H54 (cell line): ENCODE results near the gene GDF10.

Experiments
- DNase-seq: peaks from one replicate; pipeline ENCODE4 v3.0.0; 2011; ENCODE audit warnings: low spot score, mixed read lengths; ENCODE audit not compliant: insufficient read length
- FAIRE-seq: peaks from 3 replicates; lab custom pipeline; 2011; peaks lifted over from hg19 to GRCh38; lab: Jason Lieb, UNC
- POLR2A ChIP-seq: IDR thresholded peaks from 2 replicates; pipeline ENCODE4 v1.6.1; 2011; ENCODE audit warnings: low read depth, mild to moderate bottlenecking, low read length

The GDF10 gene

DNA sequence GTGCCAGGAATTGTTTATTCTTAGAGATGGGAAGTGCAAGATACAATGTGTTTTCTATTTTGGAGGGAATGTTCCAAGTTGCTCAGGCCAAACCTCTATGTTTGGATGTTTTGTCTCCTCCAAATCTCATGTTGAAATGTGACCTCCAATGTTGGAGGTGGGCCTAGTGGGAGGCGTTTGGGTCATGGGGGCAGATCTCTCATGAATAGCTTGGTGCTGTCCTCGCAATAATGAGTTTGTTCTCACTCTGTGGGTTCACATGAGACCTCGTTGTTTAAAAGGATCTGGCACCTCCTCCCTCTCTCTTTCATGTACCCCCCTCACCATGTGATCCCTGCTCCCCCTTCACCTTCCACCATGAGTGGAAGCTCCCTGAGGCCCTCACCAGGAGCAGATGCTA lies 8.3 kb upstream of the GDF10 start:
- TF ChIP-seq POLR2A, result no peak
- DNase-seq (no peak), FAIRE-seq (no peak)

DNA sequence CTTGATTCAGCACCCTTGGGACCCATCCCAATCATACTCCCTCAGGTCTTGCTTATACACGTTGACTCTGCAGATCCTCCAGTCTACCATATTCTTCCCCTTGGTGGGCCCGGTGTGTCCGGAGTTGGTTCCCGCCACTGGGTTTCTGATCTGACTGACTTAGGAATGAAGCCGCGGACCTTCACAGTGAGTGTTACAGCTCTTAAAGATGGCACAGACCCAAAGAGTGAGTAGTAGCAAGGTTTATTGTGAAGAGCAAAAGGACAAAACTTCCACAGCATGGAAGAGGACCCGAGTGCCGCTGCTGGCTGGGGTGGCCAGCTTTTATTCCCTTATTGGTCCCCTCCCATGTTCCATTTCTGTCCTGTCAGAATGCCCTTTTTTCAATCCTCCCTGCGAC lies 5.9 kb upstream of the GDF10 start:
- TF ChIP-seq POLR2A, result no peak
- FAIRE-seq (no peak), DNase-seq (no peak)

DNA sequence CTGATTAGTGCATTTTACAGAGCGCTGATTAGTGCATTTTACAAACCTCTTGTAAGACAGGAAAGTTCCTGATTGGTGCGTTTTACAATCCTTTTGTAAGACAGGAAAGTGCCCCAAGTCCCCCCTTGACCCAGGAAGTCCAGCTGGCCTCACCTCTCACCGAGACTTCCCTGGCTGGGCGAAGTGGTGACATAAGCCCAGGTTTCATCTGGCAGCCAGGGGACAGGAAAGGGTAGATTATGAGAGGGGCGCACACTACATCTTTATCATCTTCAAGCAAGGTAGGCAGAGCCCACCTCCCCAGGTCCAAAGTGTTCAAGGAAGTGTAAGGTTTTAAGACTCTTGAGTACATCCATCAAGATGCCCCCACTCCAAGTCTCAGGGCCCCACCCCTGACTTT lies 5.5 kb upstream of the GDF10 start:
- no peak for TF ChIP-seq POLR2A
- no peak for FAIRE-seq
- DNase-seq, result no peak

DNA sequence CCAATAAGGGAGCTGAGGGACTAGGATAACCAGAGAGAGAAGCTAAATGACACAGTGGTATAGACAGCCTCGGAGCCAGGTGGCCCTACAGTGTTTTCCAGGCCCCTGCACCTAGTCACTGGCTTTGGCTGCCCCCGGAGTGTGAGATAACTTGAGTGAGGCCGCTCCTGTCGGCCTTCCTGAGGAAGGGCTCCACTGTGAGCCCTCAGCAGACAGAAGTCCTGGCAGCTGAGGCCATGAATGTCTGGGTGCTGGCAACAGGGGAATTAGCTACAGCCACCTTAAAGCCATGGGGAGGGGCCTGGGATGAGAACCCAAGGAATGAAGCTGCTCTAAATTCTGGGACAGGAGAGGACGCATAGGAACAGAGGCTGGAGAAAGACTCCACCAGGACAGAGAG lies 4.6 kb upstream of the GDF10 start:
- no peak for FAIRE-seq
- no peak for DNase-seq
- no peak for TF ChIP-seq POLR2A

- FAIRE-seq (no peak), DNase-seq (no peak)
- no peak for TF ChIP-seq POLR2A
These were observed 3.7 kb upstream of the GDF10 start for GRCh38 chr10:47296156-47296894.

- FAIRE-seq, result no peak
- no peak for DNase-seq
- TF ChIP-seq POLR2A, result no peak
These were observed 3.1 kb upstream of the GDF10 start for GRCh38 chr10:47296941-47297340.

DNA sequence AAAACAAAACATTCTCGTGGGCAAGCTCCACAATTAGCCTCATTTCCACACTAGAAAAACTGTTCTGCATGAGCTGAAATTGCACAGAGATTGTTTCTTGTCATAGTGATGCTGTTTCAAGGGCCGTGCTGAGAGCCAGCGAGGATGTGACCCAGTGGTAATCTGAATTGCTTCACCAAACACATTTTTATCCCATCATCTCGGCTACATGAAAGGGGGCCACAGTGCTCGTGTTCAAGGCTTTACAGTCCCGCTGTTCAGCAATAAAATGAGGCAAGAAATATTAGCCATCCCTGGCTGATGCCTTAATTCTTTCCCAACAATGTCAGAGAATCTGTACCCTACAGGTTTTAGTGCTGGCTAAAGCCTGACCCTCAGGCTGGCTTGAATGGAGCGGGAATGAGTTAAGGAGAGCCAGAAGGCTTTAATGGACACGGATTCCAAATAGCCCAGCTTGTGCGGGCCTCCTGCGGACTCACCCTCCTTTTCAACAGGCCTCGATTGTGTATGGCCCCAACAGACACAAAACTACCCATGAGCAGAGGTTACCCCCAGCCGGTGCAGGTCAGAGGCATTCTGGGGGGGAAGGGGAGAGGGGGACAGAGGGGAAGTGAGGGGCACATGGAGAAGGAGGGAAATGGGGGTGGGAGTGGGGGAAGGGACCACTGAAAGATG lies 2.0 kb upstream of the GDF10 start:
- DNase-seq (no peak), FAIRE-seq (no peak)
- no peak for TF ChIP-seq POLR2A

DNA sequence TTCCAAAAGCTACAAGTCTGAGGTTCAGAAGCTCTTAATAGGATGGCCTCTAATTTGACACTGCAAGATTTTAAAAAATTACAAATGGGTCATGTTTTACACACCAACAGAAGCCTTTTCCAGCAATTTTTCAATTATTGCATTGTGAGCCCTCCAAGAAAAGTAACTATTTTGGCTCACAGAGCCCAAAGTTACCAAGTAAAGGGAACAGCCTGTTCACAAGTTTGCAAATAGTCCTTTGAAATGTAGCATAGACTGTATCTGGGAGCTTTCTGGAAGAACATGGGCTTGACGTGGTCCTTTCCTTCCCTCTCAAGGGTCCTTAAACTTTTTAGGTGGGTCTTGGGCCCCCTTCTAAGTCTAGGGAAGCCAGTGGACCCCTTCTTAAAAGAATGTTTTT lies 1.3 kb upstream of the GDF10 start:
- no peak for TF ChIP-seq POLR2A
- no peak for FAIRE-seq

GRCh38 chr10:47300429-47300931 lies 483 bp downstream of the GDF10 start:
- TF ChIP-seq POLR2A, result no peak
- FAIRE-seq, result no peak
- DNase-seq, result no peak

More for the DNA sequence above, 1.3 kb upstream of the GDF10 start:
- DNase-seq, result no peak

DNA sequence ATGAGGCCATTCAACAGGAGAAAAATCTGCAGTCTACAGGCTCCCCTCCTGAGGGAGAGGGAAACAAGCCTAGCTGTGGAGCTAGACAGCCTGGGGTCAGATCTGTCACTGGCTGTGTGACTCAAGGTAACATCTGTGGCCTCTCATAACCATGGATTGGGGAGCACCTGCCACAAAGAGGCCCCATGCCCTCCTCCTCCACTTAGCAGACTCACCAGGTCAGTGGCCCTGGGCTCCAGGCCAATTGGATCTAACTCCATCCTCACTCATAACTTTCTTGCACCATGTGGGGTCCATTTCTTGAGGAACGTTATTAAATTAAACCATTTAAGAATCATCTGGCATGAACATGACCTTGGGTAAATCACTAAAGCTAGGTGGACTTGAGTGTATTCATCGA lies 1.8 kb downstream of the GDF10 start:
- TF ChIP-seq POLR2A, result no peak
- DNase-seq, result no peak
- FAIRE-seq, result no peak

DNA sequence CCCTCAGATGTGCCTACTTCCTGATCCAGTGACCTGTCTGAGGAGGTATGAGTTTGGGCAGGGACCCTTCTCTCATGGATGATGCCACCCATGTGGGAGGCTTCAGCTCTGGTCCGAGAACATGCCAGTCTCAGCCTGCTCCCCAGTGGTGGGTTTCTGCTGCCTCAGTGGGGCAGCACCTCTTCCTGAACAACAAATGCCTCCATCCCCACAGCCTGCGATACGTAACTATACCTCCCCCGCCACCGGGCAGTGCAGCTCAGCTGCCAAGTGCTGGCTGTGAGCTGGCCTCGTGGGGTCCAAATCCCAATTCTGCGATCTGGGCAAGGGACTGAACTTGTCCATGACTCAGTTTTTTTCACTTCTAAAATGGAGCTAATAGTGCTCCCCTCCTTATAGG lies 3.1 kb downstream of the GDF10 start:
- no peak for FAIRE-seq
- TF ChIP-seq POLR2A, result no peak
- no peak for DNase-seq

- TF ChIP-seq POLR2A, result no peak
- FAIRE-seq, result no peak
- no peak for DNase-seq
These were observed 3.9 kb downstream of the GDF10 start for GRCh38 chr10:47303866-47304265.

- DNase-seq (no peak), FAIRE-seq (no peak)
- no peak for TF ChIP-seq POLR2A
These were observed 5.6 kb downstream of the GDF10 start for GRCh38 chr10:47305566-47305965.

- TF ChIP-seq POLR2A, result no peak
- no peak for DNase-seq
- FAIRE-seq, result no peak
These were observed 6.6 kb downstream of the GDF10 start for GRCh38 chr10:47306387-47307210.

DNA sequence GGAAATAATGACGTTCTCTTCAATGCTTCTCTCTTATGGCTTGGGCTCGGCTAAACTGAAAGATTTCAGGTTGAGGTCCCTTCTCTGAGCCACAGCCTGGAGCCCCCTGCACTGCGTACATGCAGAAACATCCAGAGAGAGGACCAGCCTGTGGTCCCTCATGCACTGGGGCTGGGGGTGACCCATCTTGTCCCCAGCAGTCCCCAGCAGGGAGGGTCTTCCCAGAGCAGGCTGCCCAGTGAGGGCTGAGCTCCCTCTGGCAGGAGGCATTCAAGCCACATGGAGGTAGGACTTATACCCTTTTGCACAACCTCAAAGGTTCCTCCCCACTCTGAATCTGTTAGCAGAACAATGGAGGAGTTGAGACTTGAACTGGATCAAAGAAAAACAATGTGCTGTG lies 7.4 kb downstream of the GDF10 start:
- no peak for DNase-seq
- TF ChIP-seq POLR2A, result no peak
- no peak for FAIRE-seq
